Measurements from ENCODE around the gene DENND1A.

The DENND1A gene

GRCh38 chr9:123660691-123661466, 269.0 kb downstream of the DENND1A start:
- Histone ChIP-seq H2BK5ac (ENCODE audit: low read depth, low read length, poor library complexity, severe bottlenecking) (no peak overlapping the region), H3K9ac (ENCODE audit: low read length) (no peak overlapping the region), H3K36me3 (ENCODE audit: control insufficient read depth in 1 of 2, insufficient read depth in 2 of 2, low read depth in 1 of 2, low read length in 2 of 2) (peaks cover 0 to 28% of the 10 kb centered on the region in 2 experiments), H2AFZ (ENCODE audit: low read depth, low read length) (no peak overlapping the region), H2BK15ac (ENCODE audit: low read depth, poor library complexity, severe bottlenecking) (no peak overlapping the region), H4K8ac (ENCODE audit: low read length) (no peak overlapping the region), H2AK5ac (ENCODE audit: low read length, severe bottlenecking) (no peak overlapping the region), H3K4me2 (ENCODE audit: low read length, poor library complexity, severe bottlenecking) (no peak overlapping the region), H3K4me3 (ENCODE audit: insufficient read depth in 1 of 2, low read depth in 1 of 2, low read length in 2 of 2) (no peak overlapping the region), H2BK120ac (ENCODE audit: low read depth, low read length) (no peak overlapping the region), H3K79me1 (replicated peaks; ENCODE audit: low read length, poor library complexity, severe bottlenecking) (no peaks in the 10 kb centered on the region), H3K23ac (ENCODE audit: low read length in 2 of 2) (no peak overlapping the region), H3K27ac (ENCODE audit: low read length, poor library complexity, severe bottlenecking) (no peak overlapping the region), H3K14ac (ENCODE audit: low read length in 2 of 2) (no peak overlapping the region), H4K91ac (ENCODE audit: low read length) (no peak overlapping the region), H2BK12ac (ENCODE audit: low read length in 2 of 2) (no peak overlapping the region), H3K4me1 (ENCODE audit: control insufficient read depth, insufficient read depth, low read depth, low read length) (no peaks in the 10 kb centered on the region), H3K27me3 (ENCODE audit: control insufficient read depth in 1 of 2, insufficient read depth in 1 of 2, low read length in 2 of 2) (no peaks in the 10 kb centered on the region), H3K18ac (ENCODE audit: low read depth in 1 of 2, low read length in 2 of 2) (no peak overlapping the region), H3K4ac (ENCODE audit: low read depth in 1 of 2, low read length in 2 of 2) (no peak overlapping the region), H3K9me3 (ENCODE audit: control insufficient read depth, low read length) (peaks cover 37% of the 10 kb centered on the region)
- DNase-seq, result no peak
- WGBS, result 92% methylated on average over 9 of the region's 9 CpGs

GRCh38 chr9:123659358-123659757, 270.6 kb downstream of the DENND1A start:
- H4K8ac ChIP-seq (ENCODE audit: low read length), result no peak overlapping the region
- H3K4ac ChIP-seq (ENCODE audit: low read depth in 1 of 2, low read length in 2 of 2), result no peak overlapping the region
- H3K27ac ChIP-seq (ENCODE audit: low read length, poor library complexity, severe bottlenecking), result no peak overlapping the region
- no peaks in the 10 kb centered on the region for H3K79me1 ChIP-seq (replicated peaks; ENCODE audit: low read length, poor library complexity, severe bottlenecking)
- H3K18ac ChIP-seq (ENCODE audit: low read depth in 1 of 2, low read length in 2 of 2), result no peak overlapping the region
- H3K36me3 ChIP-seq (ENCODE audit: control insufficient read depth in 1 of 2, insufficient read depth in 2 of 2, low read depth in 1 of 2, low read length in 2 of 2), result peaks cover 0 to 16% of the 10 kb centered on the region in 2 experiments
- 97% methylated on average over 1 of the region's 1 CpG for WGBS
- H3K9me3 ChIP-seq (ENCODE audit: control insufficient read depth, low read length), result peaks cover 22% of the 10 kb centered on the region
- H3K4me2 ChIP-seq (ENCODE audit: low read length, poor library complexity, severe bottlenecking), result no peak overlapping the region
- H3K4me1 ChIP-seq (ENCODE audit: control insufficient read depth, insufficient read depth, low read depth, low read length), result no peaks in the 10 kb centered on the region
- DNase-seq, result no peak
- no peak overlapping the region for H2AFZ ChIP-seq (ENCODE audit: low read depth, low read length)
- H2BK15ac ChIP-seq (ENCODE audit: low read depth, poor library complexity, severe bottlenecking), result no peak overlapping the region
- H3K14ac ChIP-seq (ENCODE audit: low read length in 2 of 2), result no peak overlapping the region
- H3K4me3 ChIP-seq (ENCODE audit: insufficient read depth in 1 of 2, low read depth in 1 of 2, low read length in 2 of 2), result no peak overlapping the region
- H3K23ac ChIP-seq (ENCODE audit: low read length in 2 of 2), result no peak overlapping the region
- no peak overlapping the region for H2AK5ac ChIP-seq (ENCODE audit: low read length, severe bottlenecking)
- no peak overlapping the region for H3K9ac ChIP-seq (ENCODE audit: low read length)
- H3K27me3 ChIP-seq (ENCODE audit: control insufficient read depth in 1 of 2, insufficient read depth in 1 of 2, low read length in 2 of 2), result no peaks in the 10 kb centered on the region
- no peak overlapping the region for H2BK120ac ChIP-seq (ENCODE audit: low read depth, low read length)
- H2BK5ac ChIP-seq (ENCODE audit: low read depth, low read length, poor library complexity, severe bottlenecking), result no peak overlapping the region
- H2BK12ac ChIP-seq (ENCODE audit: low read length in 2 of 2), result no peak overlapping the region
- H4K91ac ChIP-seq (ENCODE audit: low read length), result no peak overlapping the region

GRCh38 chr9:123658792-123659191, 271.1 kb downstream of the DENND1A start:
- Histone ChIP-seq H4K8ac (ENCODE audit: low read length) (no peak overlapping the region), H3K18ac (ENCODE audit: low read depth in 1 of 2, low read length in 2 of 2) (no peak overlapping the region), H2BK15ac (ENCODE audit: low read depth, poor library complexity, severe bottlenecking) (no peak overlapping the region), H3K9ac (ENCODE audit: low read length) (no peak overlapping the region), H3K14ac (ENCODE audit: low read length in 2 of 2) (no peak overlapping the region), H3K9me3 (ENCODE audit: control insufficient read depth, low read length) (peaks cover 18% of the 10 kb centered on the region), H3K27me3 (ENCODE audit: control insufficient read depth in 1 of 2, insufficient read depth in 1 of 2, low read length in 2 of 2) (no peaks in the 10 kb centered on the region), H3K36me3 (ENCODE audit: control insufficient read depth in 1 of 2, insufficient read depth in 2 of 2, low read depth in 1 of 2, low read length in 2 of 2) (peaks cover 0 to 16% of the 10 kb centered on the region in 2 experiments), H2BK12ac (ENCODE audit: low read length in 2 of 2) (no peak overlapping the region), H2AFZ (ENCODE audit: low read depth, low read length) (no peak overlapping the region), H3K4me3 (ENCODE audit: insufficient read depth in 1 of 2, low read depth in 1 of 2, low read length in 2 of 2) (no peak overlapping the region), H4K91ac (ENCODE audit: low read length) (no peak overlapping the region), H3K23ac (ENCODE audit: low read length in 2 of 2) (no peak overlapping the region), H2BK5ac (ENCODE audit: low read depth, low read length, poor library complexity, severe bottlenecking) (no peak overlapping the region), H3K4me1 (ENCODE audit: control insufficient read depth, insufficient read depth, low read depth, low read length) (no peaks in the 10 kb centered on the region), H3K79me1 (replicated peaks; ENCODE audit: low read length, poor library complexity, severe bottlenecking) (no peaks in the 10 kb centered on the region), H3K4ac (ENCODE audit: low read depth in 1 of 2, low read length in 2 of 2) (no peak overlapping the region), H2BK120ac (ENCODE audit: low read depth, low read length) (no peak overlapping the region), H2AK5ac (ENCODE audit: low read length, severe bottlenecking) (no peak overlapping the region), H3K27ac (ENCODE audit: low read length, poor library complexity, severe bottlenecking) (no peak overlapping the region), H3K4me2 (ENCODE audit: low read length, poor library complexity, severe bottlenecking) (no peak overlapping the region)
- DNase-seq, result no peak
- 93% methylated on average over 2 of the region's 3 CpGs for whole genome bisulfite sequencing

- no peak overlapping the region for H3K4me2 ChIP-seq (ENCODE audit: low read length, poor library complexity, severe bottlenecking)
- no peak overlapping the region for H3K27ac ChIP-seq (ENCODE audit: low read length, poor library complexity, severe bottlenecking)
- H3K36me3 ChIP-seq (ENCODE audit: control insufficient read depth in 1 of 2, insufficient read depth in 2 of 2, low read depth in 1 of 2, low read length in 2 of 2), result peaks cover 0 to 15% of the 10 kb centered on the region in 2 experiments
- H3K18ac ChIP-seq (ENCODE audit: low read depth in 1 of 2, low read length in 2 of 2), result no peak overlapping the region
- H4K8ac ChIP-seq (ENCODE audit: low read length), result no peak overlapping the region
- H3K4me3 ChIP-seq (ENCODE audit: insufficient read depth in 1 of 2, low read depth in 1 of 2, low read length in 2 of 2), result no peak overlapping the region
- H3K4me1 ChIP-seq (ENCODE audit: control insufficient read depth, insufficient read depth, low read depth, low read length), result no peaks in the 10 kb centered on the region
- H4K91ac ChIP-seq (ENCODE audit: low read length), result no peak overlapping the region
- no peak overlapping the region for H2AK5ac ChIP-seq (ENCODE audit: low read length, severe bottlenecking)
- H2BK12ac ChIP-seq (ENCODE audit: low read length in 2 of 2), result no peak overlapping the region
- H3K14ac ChIP-seq (ENCODE audit: low read length in 2 of 2), result no peak overlapping the region
- no peak overlapping the region for H2BK120ac ChIP-seq (ENCODE audit: low read depth, low read length)
- H3K27me3 ChIP-seq (ENCODE audit: control insufficient read depth in 1 of 2, insufficient read depth in 1 of 2, low read length in 2 of 2), result no peaks in the 10 kb centered on the region
- no peak overlapping the region for H2BK15ac ChIP-seq (ENCODE audit: low read depth, poor library complexity, severe bottlenecking)
- H3K23ac ChIP-seq (ENCODE audit: low read length in 2 of 2), result no peak overlapping the region
- DNase-seq, result no peak
- H3K9me3 ChIP-seq (ENCODE audit: control insufficient read depth, low read length), result peaks cover 13% of the 10 kb centered on the region
- no peaks in the 10 kb centered on the region for H3K79me1 ChIP-seq (replicated peaks; ENCODE audit: low read length, poor library complexity, severe bottlenecking)
- H2AFZ ChIP-seq (ENCODE audit: low read depth, low read length), result no peak overlapping the region
- H3K9ac ChIP-seq (ENCODE audit: low read length), result no peak overlapping the region
- no peak overlapping the region for H3K4ac ChIP-seq (ENCODE audit: low read depth in 1 of 2, low read length in 2 of 2)
- WGBS, result 40% methylated on average over 1 of the region's 4 CpGs
- H2BK5ac ChIP-seq (ENCODE audit: low read depth, low read length, poor library complexity, severe bottlenecking), result no peak overlapping the region
These were observed 272.0 kb downstream of the DENND1A start for GRCh38 chr9:123657941-123658340.
